Measurements from ENCODE around the gene PRX.
A peak's percentile ranks its signal among the peaks of the same experiment; 100 is the strongest.
"Not testable (repeated sequence)": the region's sequence is repeated elsewhere in the genome, so short reads cannot be mapped to it uniquely, and the experiment has no call there.

PRX gene

DNA sequence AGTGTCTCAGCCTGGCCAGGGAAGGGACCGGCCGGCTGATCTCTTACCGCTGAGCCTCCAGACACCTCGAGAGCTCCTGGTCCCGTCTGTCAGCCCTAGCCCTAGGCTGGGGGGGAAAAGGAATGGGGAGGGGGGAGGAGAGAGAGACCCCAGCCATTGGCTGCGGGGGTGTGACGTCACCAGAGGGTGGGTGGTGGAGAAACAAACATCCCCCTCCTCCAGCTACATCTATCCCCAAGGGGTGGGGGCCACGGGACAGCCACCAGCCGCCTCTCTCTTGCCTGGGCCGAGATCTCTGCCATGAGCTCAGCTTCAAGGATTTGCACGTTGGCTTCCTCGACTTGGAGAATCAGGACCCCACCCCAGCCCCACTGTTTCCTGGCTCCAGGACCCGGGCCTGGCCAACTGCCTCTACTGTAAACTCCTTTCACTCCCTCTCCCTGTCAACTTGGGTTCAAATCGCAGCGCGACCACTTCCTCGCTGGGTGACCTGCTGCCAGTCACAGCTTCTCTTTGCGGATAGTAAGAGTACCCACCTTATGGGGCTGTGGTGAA lies at the start of gene PRX:
Gene PRX (minus strand): TSS at position 88 of the 555 bp plus-strand sequence. CDS start 5,446 bp downstream, outside the sequence.
- in situ Hi-C loops (cut with MboI; ENCODE audit: low sequenced_read_pairs, unreplicated experiment), result no loop called here
- peak; percentile 12 for DNase-seq (ENCODE audit: low spot score)
- TF ChIP-seq, protein P1, sequence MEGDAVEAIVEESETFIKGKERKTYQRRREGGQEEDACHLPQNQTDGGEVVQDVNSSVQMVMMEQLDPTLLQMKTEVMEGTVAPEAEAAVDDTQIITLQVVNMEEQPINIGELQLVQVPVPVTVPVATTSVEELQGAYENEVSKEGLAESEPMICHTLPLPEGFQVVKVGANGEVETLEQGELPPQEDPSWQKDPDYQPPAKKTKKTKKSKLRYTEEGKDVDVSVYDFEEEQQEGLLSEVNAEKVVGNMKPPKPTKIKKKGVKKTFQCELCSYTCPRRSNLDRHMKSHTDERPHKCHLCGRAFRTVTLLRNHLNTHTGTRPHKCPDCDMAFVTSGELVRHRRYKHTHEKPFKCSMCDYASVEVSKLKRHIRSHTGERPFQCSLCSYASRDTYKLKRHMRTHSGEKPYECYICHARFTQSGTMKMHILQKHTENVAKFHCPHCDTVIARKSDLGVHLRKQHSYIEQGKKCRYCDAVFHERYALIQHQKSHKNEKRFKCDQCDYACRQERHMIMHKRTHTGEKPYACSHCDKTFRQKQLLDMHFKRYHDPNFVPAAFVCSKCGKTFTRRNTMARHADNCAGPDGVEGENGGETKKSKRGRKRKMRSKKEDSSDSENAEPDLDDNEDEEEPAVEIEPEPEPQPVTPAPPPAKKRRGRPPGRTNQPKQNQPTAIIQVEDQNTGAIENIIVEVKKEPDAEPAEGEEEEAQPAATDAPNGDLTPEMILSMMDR (IDR thresholded peaks at IDR 0.05; ENCODE audit: borderline replicate concordance, control extremely low read depth, extremely low read depth, insufficient read depth, missing control alignments), result no peak

DNA sequence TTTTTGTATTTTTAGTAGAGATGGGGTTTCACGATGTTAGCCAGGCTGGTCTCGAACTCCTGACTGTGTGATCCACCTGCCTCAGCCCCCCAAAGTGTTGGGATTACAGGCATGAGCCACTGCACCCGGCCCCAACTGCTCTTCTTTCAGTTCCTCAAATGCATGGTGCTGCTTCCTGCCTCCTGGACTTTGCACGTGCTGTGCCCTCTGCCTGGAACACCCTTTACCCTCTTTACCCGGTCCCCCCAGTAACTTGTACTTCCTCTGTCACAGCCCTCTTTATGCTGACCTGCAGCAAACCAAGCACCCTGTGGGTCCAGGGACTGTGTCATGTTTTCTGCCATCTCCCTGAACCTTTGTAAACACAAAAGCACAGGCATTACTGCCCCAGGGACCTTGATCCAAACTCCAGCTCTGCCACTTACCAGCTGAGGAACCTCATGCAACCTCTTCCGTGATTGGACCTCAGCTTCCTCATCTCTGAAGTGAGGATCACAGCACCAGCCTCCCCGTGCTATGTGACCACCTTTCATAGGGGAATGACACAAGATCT lies 48.6 kb upstream of the PRX start:
- TF ChIP-seq, protein P1 (IDR thresholded peaks at IDR 0.05; ENCODE audit: borderline replicate concordance, control extremely low read depth, extremely low read depth, insufficient read depth, missing control alignments), result no peak
- DNase-seq (ENCODE audit: low spot score), result no peak
- in situ Hi-C loops (cut with MboI; ENCODE audit: low sequenced_read_pairs, unreplicated experiment), result no loop called here

DNA sequence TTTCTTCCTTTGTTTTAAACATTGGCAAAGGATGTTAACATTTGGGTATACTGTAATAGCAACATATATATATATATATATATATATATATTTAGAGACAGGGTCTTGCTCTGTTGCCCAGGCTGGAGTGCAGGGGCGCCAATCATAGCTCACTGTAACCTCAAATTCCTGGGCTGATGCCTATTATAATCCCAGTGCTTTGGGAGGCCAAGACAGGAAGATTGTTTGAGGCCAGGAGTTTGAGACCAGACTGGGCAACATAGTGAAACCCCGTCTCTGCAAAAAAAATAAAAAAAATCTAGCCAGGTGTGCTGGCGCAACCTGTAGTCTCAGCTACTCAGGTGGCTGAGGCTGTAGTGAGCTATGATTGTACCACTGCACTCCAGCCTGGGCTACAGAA lies 47.0 kb upstream of the PRX start:
- TF ChIP-seq, protein P1 (IDR thresholded peaks at IDR 0.05; ENCODE audit: borderline replicate concordance, control extremely low read depth, extremely low read depth, insufficient read depth, missing control alignments), result no peak
- in situ Hi-C loops (cut with MboI; ENCODE audit: low sequenced_read_pairs, unreplicated experiment), result no loop called here
- DNase-seq (ENCODE audit: low spot score), result no peak

GRCh38 chr19:40458597-40458974 lies 45.4 kb upstream of the PRX start:
- no peak for DNase-seq (ENCODE audit: low spot score)
- in situ Hi-C loops (cut with MboI; ENCODE audit: low sequenced_read_pairs, unreplicated experiment), result no loop called here
- TF ChIP-seq, protein P1 (IDR thresholded peaks at IDR 0.05; ENCODE audit: borderline replicate concordance, control extremely low read depth, extremely low read depth, insufficient read depth, missing control alignments), result no peak

- in situ Hi-C loops (cut with MboI; ENCODE audit: low sequenced_read_pairs, unreplicated experiment), result no loop called here
- DNase-seq (ENCODE audit: low spot score), result no peak
- TF ChIP-seq, protein P1 (IDR thresholded peaks at IDR 0.05; ENCODE audit: borderline replicate concordance, control extremely low read depth, extremely low read depth, insufficient read depth, missing control alignments), result no peak
These were observed 44.9 kb upstream of the PRX start for GRCh38 chr19:40457953-40458596.

DNA sequence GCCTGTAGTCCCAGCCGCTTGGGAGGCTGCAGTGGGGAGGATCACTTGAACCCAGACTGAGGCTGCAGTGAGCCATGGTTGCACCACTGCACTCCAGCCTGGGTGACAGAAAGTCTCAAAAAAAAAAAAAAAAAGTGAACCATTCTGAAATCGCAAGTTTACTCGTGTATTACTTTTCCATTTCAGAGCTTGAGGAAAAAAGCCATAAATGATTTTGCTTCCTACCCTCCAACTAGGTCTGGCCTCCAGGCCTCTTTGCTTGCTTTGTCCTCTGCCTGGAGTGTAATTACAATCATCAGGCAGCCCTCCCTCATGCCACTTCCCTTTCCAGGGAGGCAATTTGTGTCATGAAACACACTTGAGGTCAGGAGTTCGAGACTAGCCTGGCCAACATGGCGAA lies 43.9 kb upstream of the PRX start:
- TF ChIP-seq, protein P1 (IDR thresholded peaks at IDR 0.05; ENCODE audit: borderline replicate concordance, control extremely low read depth, extremely low read depth, insufficient read depth, missing control alignments), result no peak
- in situ Hi-C loops (cut with MboI; ENCODE audit: low sequenced_read_pairs, unreplicated experiment), result no loop called here
- no peak for DNase-seq (ENCODE audit: low spot score)

DNA sequence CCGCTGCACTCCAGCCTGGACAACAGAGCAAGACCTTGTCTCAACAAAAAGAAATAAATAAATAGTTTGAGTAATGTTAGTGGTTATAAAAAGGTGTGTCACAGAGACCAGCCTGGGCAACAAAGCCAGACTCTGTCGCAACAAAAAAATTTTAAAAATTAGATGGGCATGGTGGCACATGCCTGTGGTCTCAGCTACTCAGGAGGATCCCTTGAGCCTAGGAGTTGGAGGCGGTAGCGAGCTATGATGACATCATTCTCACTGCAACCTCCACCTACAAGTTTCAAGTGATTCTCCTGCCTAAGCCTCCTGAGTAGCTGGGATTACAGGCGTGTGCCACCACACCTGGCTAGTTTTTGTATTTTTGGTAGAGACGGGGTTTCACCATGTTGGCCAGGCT lies 40.8 kb upstream of the PRX start:
- DNase-seq (ENCODE audit: low spot score); in situ Hi-C loops (cut with MboI; ENCODE audit: low sequenced_read_pairs, unreplicated experiment): not testable (repeated sequence)
